GM10248 (cell line): ENCODE data around the gene KSR1.

Experiments used
- CTCF ChIA-PET: fragments of 300-600 bp; sonication (Branson Sonifier 250); formaldehyde crosslinking; extraction: SDS; loops from one replicate; lab custom pipeline; 2021; ENCODE audit warnings: antibody characterized with exemption; lab: Yijun Ruan, JAX
- POLR2A ChIA-PET: fragments of 350-650 bp; sonication (Branson Sonifier 250); formaldehyde crosslinking; extraction: SDS; loops from one replicate; lab custom pipeline; 2020; ENCODE audit warnings: antibody characterized with exemption; lab: Yijun Ruan, JAX
- DNase-seq: peaks from one replicate; pipeline ENCODE4 v3.0.0; 2012; ENCODE audit errors: extremely low spot score
- TF ChIP-seq, protein P1 (sequence below): IDR thresholded peaks from 2 replicates; pipeline ENCODE4 v1.5.1; 2012; ENCODE audit warnings: mild to moderate bottlenecking, low read depth; ENCODE audit errors: extremely low read depth, missing control alignments, control extremely low read depth

The KSR1 gene

GRCh38 chr17:27596096-27596495 is 139.8 kb downstream of the KSR1 start:
- DNase-seq, result no peak
- ChIA-PET POLR2A (interaction anchor here (0.5 kb wide), 1 partner anchor 138 kb away, joined by 7 read pairs; no protein-coding TSS in a partner anchor), CTCF (interaction anchor here (1.0 to 11.3 kb wide), 8 partner anchors 12 to 360 kb away, joined by 3 to 125 read pairs (median 7); no protein-coding TSS in a partner anchor)
- TF ChIP-seq, protein P1, sequence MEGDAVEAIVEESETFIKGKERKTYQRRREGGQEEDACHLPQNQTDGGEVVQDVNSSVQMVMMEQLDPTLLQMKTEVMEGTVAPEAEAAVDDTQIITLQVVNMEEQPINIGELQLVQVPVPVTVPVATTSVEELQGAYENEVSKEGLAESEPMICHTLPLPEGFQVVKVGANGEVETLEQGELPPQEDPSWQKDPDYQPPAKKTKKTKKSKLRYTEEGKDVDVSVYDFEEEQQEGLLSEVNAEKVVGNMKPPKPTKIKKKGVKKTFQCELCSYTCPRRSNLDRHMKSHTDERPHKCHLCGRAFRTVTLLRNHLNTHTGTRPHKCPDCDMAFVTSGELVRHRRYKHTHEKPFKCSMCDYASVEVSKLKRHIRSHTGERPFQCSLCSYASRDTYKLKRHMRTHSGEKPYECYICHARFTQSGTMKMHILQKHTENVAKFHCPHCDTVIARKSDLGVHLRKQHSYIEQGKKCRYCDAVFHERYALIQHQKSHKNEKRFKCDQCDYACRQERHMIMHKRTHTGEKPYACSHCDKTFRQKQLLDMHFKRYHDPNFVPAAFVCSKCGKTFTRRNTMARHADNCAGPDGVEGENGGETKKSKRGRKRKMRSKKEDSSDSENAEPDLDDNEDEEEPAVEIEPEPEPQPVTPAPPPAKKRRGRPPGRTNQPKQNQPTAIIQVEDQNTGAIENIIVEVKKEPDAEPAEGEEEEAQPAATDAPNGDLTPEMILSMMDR, result no peak

GRCh38 chr17:27596566-27597187 is 140.4 kb downstream of the KSR1 start:
- DNase-seq, result no peak
- TF ChIP-seq, protein P1, result no peak
- ChIA-PET POLR2A (no interaction called here), CTCF (interaction anchor here (1.0 to 11.3 kb wide), 9 partner anchors 8 to 360 kb away, joined by 3 to 140 read pairs (median 8); no protein-coding TSS in a partner anchor)

DNA sequence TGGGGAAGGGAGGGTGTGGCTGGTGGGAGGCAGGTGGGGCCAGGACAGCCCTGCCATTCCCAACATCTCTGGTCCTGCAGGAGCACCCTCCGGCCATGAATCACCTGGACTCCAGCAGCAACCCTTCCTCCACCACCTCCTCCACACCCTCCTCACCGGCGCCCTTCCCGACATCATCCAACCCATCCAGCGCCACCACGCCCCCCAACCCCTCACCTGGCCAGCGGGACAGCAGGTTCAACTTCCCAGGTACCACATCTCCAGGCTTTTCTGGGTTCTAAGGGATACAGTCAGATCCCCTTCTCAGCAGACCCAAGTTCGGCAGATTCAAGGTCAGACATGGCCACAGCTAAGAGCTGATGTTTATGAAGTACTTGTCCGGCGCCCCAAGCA is 140.9 kb downstream of the KSR1 start:
- ChIA-PET POLR2A (no interaction called here), CTCF (interaction anchor here (0.7 to 11.3 kb wide), 13 partner anchors 8 to 361 kb away, joined by 3 to 140 read pairs (median 8); no protein-coding TSS in a partner anchor)
- DNase-seq, result no peak
- TF ChIP-seq, protein P1, result no peak

DNA sequence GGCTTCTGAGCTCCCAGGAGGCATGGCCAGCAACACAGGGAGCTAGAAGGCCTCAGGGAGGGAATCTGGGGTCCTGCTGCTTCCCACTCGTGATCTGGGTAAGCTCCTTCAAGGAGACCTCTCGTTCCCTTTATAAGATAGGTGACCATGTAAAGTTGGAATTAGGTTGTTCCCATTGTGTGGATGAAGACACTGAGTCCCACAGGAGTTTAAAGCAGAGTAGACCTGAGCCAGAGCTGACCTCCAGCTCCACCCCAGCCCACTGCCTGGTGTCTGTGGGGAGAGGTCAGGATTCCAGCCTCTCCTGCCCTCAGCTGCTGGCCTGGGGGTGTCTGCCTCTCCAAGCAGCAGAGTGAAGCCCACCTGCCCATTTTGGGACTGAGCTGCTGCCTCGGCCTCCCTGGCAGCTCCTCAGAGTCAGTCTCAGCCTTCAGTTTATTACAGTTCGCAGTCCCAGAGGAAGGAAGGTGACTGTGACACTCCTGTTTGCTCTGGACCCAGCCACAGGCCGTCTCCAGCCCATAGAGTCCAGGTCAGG is 141.6 kb downstream of the KSR1 start:
- POLR2A ChIA-PET, result no interaction called here
- CTCF ChIA-PET, result interaction anchor here (0.7 to 11.3 kb wide), 16 partner anchors 9 to 361 kb away, joined by 3 to 140 read pairs (median 6); no protein-coding TSS in a partner anchor
- TF ChIP-seq, protein P1, result no peak
- DNase-seq, result no peak

- DNase-seq, result no peak
- TF ChIP-seq, protein P1, result no peak
- POLR2A ChIA-PET, result no interaction called here
- CTCF ChIA-PET, result interaction anchor here (0.8 to 13.5 kb wide), 24 partner anchors 8 to 362 kb away, joined by 3 to 331 read pairs (median 7); partner anchors contain the start of gene LGALS9
These were observed 142.2 kb downstream of the KSR1 start for GRCh38 chr17:27598337-27599050.

- DNase-seq, result no peak
- CTCF ChIA-PET, result interaction anchor here (0.6 to 13.5 kb wide), 40 partner anchors 11 to 362 kb away, joined by 3 to 331 read pairs (median 6); partner anchors contain the start of genes KSR1 and LGALS9
- POLR2A ChIA-PET, result no interaction called here
- TF ChIP-seq, protein P1, result no peak
These were observed 144.2 kb downstream of the KSR1 start for GRCh38 chr17:27600471-27600870.
